Fibroblast of lung (primary cell): ENCODE data around the gene TEX52. TPM values are rescaled to one million over a fixed set of nuclear protein-coding genes. Genes with fewer than 3 reads are reported as not detected.
A peak's percentile ranks its signal among the peaks of the same experiment; 100 is the strongest.

Source experiments
- DNase-seq, 2 donors: peaks; one replicate each; pipeline versions ENCODE4 v3.0.0 to v3.0.0-alpha.2; 2010; ENCODE audit warnings: low read depth in 2 of 2
- H2AFZ ChIP-seq: 2 replicates; pipeline ENCODE4 v1.5.1; 2012; ENCODE audit warnings: low read length, control low read depth, inconsistent platforms
- H3K27ac ChIP-seq: 2 replicates; pipeline ENCODE4 v1.5.1; 2011; ENCODE audit warnings: low read length, control low read depth; ENCODE audit not compliant: insufficient read depth
- H3K27me3 ChIP-seq: 2 replicates; pipeline ENCODE4 v1.5.1; 2011; ENCODE audit warnings: mild to moderate bottlenecking, low read length; ENCODE audit not compliant: control insufficient read depth, insufficient read depth
- H3K36me3 ChIP-seq: 2 replicates; pipeline ENCODE4 v1.5.1; 2011; ENCODE audit warnings: low read length; ENCODE audit not compliant: control insufficient read depth, insufficient read depth
- H3K4me1 ChIP-seq: 2 replicates; pipeline ENCODE4 v1.5.1; 2011; ENCODE audit warnings: low read length; ENCODE audit not compliant: control insufficient read depth, insufficient read depth; ENCODE audit errors: extremely low read depth
- H3K4me2 ChIP-seq: 2 replicates; pipeline ENCODE4 v1.5.1; 2011; ENCODE audit warnings: low read length, control low read depth; ENCODE audit not compliant: insufficient read depth; ENCODE audit errors: extremely low read depth
- H3K4me3 ChIP-seq, 4 experiments: fragments of 200-600 bp in 1 of 4; sonication (generic) in 1 of 4; replicated peaks in 1 of 4; 2 replicates each; pipeline ENCODE4 v1.5.1; 2011 to 2016; ENCODE audit warnings: low read length in 4 of 4, low read depth in 3 of 4, mild to moderate bottlenecking in 3 of 4, control low read depth in 2 of 4, inconsistent platforms in 1 of 4, mixed read lengths in 1 of 4; ENCODE audit not compliant: insufficient read depth in 1 of 4; ENCODE audit errors: control extremely low read depth in 1 of 4
- H3K79me2 ChIP-seq: 2 replicates; pipeline ENCODE4 v1.5.1; 2012; ENCODE audit warnings: mild to moderate bottlenecking, low read length, inconsistent platforms; ENCODE audit not compliant: control insufficient read depth, insufficient read depth
- H3K9ac ChIP-seq: 2 replicates; pipeline ENCODE4 v1.5.1; 2011; ENCODE audit warnings: mild to moderate bottlenecking, low read length, control low read depth; ENCODE audit not compliant: insufficient read depth
- H3K9me3 ChIP-seq: 2 replicates; pipeline ENCODE4 v1.5.1; 2012; ENCODE audit warnings: low read depth, low read length; ENCODE audit not compliant: control insufficient read depth, insufficient read depth
- H4K20me1 ChIP-seq: 2 replicates; pipeline ENCODE4 v1.5.1; 2011; ENCODE audit warnings: low read length; ENCODE audit not compliant: control insufficient read depth, insufficient read depth; ENCODE audit errors: extremely low read depth
- CTCF ChIP-seq, 2 donors: IDR thresholded peaks in 1 of 2; conservative IDR thresholded peaks in 1 of 2; 1 replicate in 1 of 2; 2 replicates in 1 of 2; pipeline ENCODE4 v1.5.1; 2011 to 2012; ENCODE audit warnings: low read length in 2 of 2, control low read depth in 1 of 2, inconsistent platforms in 1 of 2, low read depth in 1 of 2, mild to moderate bottlenecking in 1 of 2
- EZH2 ChIP-seq: IDR thresholded peaks from 2 replicates; pipeline ENCODE4 v1.5.1; 2012; ENCODE audit warnings: low read length, control low read depth, mild to moderate bottlenecking; ENCODE audit errors: missing control alignments
- polyA plus RNA-seq, 2 donors: library from polyadenylated mRNA; depleted of rRNA in 1 of 2; stranded (reverse) in 1 of 2; unstranded in 1 of 2; fragments of >200 nt; gene quantifications; 2 replicates each; pipeline ENCODE4 v1.2.1, GENCODE V29; 2011 to 2012; ENCODE audit warnings: missing spikeins in 1 of 2
- total RNA-seq: library from RNA; depleted of rRNA; stranded (reverse); fragments of >200 nt; gene quantifications from 2 replicates; pipeline ENCODE4 v1.2.1, GENCODE V29; 2014

The TEX52 gene
- total and polyA plus RNA-seq, 2 donors (not counting 1 experiment from before 2014, with no cell fraction given), result not detected

- Histone ChIP-seq H3K9me3 (no peaks in the 10 kb centered on the region), H3K36me3 (no peaks in the 10 kb centered on the region), H3K4me2 (no peak overlapping the region), H3K9ac (no peak overlapping the region), H2AFZ (no peak overlapping the region), H3K4me1 (no peaks in the 10 kb centered on the region), H3K4me3 (no peak overlapping the region), H4K20me1 (no peaks in the 10 kb centered on the region), H3K27me3 (no peaks in the 10 kb centered on the region), H3K27ac (no peak overlapping the region), H3K79me2 (no peaks in the 10 kb centered on the region)
- no peak for TF ChIP-seq CTCF (conservative IDR thresholded peaks at IDR 0.05 in 1 of 2, IDR thresholded peaks at IDR 0.05 in 1 of 2; ENCODE audit: low read depth in 1 of 2, low read length in 2 of 2)
- TF ChIP-seq EZH2, result no peak
- no peak for DNase-seq
These were observed 21.0 kb downstream of the TEX52 start for GRCh38 chr12:2835691-2836403.

- Histone ChIP-seq H3K4me3 (peak within 1 kb of the TSS in 2 of 4 experiments; percentile 10 to 33), H2AFZ (no peak within 1 kb of the TSS), H3K79me2 (no peaks in the 10 kb centered on the region), H3K9ac (no peak within 1 kb of the TSS), H3K9me3 (no peaks in the 10 kb centered on the region), H3K27me3 (no peaks in the 10 kb centered on the region), H3K4me2 (peak within 1 kb of the TSS; percentile 40), H3K27ac (no peak within 1 kb of the TSS), H4K20me1 (no peaks in the 10 kb centered on the region), H3K4me1 (no peaks in the 10 kb centered on the region), H3K36me3 (no peaks in the 10 kb centered on the region)
- TF ChIP-seq EZH2 (no peak), CTCF (conservative IDR thresholded peaks at IDR 0.05 in 1 of 2, IDR thresholded peaks at IDR 0.05 in 1 of 2; ENCODE audit: low read depth in 1 of 2, low read length in 2 of 2) (peak in 1 of 2 donors; percentile 44)
- peak; percentile 63 to 86 for DNase-seq
These were observed 22.0 kb downstream of the TEX52 start, which contains the start of gene NRIP2 for GRCh38 chr12:2834581-2835491. TSS of gene NRIP2 (minus strand) at chr12:2835035. CDS start at chr12:2834983, 52 bp downstream.

- no peaks in the 10 kb centered on the region for H3K4me1 ChIP-seq
- H3K9ac ChIP-seq, result no peak overlapping the region
- H3K36me3 ChIP-seq, result no peaks in the 10 kb centered on the region
- H2AFZ ChIP-seq, result no peak overlapping the region
- H3K27me3 ChIP-seq, result no peaks in the 10 kb centered on the region
- no peak overlapping the region for H3K4me2 ChIP-seq
- no peak overlapping the region for H3K4me3 ChIP-seq
- peak in 1 of 2 donors; percentile 32 for DNase-seq
- TF ChIP-seq CTCF (conservative IDR thresholded peaks at IDR 0.05 in 1 of 2, IDR thresholded peaks at IDR 0.05 in 1 of 2; ENCODE audit: low read depth in 1 of 2, low read length in 2 of 2) (no peak), EZH2 (no peak)
- no peaks in the 10 kb centered on the region for H4K20me1 ChIP-seq
- no peaks in the 10 kb centered on the region for H3K9me3 ChIP-seq
- H3K27ac ChIP-seq, result no peak overlapping the region
- H3K79me2 ChIP-seq, result no peaks in the 10 kb centered on the region
These were observed 23.0 kb downstream of the TEX52 start for GRCh38 chr12:2833810-2834209.
